GM21529 (cell line): Measurements from ENCODE around the gene SF3A1.

Source experiments
- ATAC-seq: cut with Tn5 transposase; IDR thresholded peaks from one replicate; pipeline ENCODE4 v1.9.1; 2021; ENCODE audit not compliant: unreplicated experiment

Gene SF3A1

DNA sequence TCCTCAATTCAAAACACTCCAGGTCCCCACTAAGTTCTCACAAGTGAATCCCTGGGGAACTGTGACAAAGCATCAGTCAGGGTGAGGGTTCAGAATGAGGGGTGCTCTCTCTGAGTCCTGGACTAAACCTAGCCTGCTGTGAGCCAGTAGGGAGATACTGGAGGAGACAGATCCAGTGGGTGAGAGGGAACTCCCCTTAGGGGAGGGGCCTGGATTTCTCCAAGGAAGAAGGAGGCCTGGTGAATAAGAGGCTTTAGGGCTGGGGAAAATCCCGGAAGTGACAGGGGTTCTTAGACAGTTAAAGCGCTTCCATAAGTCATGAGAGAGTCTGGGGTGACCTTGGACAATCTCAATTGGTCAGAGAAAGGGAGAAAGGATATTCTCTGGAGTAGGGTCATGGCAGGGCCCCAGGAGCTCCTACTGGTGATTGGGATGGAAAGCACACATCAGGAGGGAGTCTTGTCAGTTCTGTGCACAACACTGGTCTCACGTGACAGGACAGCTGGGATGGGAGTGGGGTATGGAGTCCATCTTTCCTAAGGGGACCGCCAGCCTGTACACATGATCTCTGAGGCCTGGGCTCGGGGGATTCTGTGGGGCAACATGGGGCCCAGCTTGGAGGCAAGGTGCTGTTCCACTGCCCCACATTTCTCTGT lies 31.5 kb downstream of the SF3A1 start:
- no peak for ATAC-seq

- ATAC-seq, result no peak
These were observed 32.5 kb downstream of the SF3A1 start for GRCh38 chr22:30324014-30324730.

DNA sequence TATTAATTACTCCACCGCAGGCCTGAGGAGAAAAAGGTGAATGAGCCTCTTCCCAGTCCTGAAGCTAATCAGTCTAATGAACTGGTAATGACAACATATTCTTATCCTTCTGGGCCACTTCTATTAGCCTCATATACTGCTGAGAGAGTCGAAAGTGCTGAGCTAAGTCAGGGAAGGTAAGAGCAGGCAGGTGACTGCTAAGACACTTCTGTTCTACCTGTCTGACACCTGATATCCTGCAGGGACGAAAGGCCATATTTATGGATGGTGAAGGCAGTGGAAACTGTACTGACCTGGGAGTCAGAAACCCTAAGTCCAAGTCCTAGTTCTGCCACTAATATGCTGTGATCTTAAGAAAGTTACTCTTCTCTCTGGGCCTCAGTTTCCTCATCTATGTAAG lies 33.4 kb downstream of the SF3A1 start:
- no peak for ATAC-seq

DNA sequence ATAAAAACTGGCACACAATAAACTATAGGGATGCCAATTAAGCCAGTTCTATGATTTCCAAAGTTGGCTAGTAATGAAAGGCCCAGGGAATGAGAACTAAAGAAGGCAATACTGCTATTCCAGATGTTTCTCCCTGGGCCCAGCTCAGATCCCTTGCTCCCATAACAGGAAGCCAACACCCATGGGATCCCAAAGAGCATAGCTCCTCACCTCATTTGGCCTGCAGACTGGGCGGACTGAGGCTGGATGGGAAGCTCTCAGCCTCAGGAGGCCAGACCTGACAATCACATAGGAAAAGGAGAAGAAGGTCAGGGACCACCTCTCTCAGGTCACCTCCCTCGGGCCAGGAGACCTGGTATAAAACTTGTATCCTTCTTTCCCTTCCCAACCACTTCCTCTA lies 35.2 kb downstream of the SF3A1 start:
- ATAC-seq, result no peak

GRCh38 chr22:30320021-30320556 lies 36.6 kb downstream of the SF3A1 start:
- ATAC-seq, result no peak

DNA sequence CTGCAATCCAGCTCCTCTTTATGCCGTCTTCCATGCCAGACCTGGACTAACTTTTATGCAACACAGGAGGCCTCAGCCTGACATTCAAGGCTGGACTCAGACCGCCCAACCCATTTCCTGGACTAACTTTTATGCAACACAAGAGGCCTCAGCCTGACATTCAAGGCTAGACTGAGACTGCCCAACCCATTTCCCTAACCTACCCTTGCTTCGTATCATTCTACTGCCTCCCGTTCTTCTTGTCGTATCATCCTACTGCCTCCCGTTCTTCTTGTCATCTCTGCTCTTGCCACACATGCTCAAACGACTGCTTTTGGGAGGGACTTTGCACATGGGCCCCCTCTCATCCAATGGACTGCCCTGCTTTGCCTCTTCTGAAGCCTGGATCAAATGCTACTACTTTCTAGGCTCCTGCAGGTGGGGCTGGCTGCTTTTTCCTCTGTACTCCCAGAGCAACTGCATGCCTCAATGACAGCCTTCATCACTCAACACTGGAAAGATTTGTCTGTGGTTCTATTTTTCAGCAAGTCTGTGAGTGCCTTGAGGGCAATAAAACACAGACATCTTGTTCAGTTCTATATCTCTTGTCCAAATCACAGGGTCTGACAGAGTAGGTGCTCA lies 37.8 kb downstream of the SF3A1 start:
- no peak for ATAC-seq

DNA sequence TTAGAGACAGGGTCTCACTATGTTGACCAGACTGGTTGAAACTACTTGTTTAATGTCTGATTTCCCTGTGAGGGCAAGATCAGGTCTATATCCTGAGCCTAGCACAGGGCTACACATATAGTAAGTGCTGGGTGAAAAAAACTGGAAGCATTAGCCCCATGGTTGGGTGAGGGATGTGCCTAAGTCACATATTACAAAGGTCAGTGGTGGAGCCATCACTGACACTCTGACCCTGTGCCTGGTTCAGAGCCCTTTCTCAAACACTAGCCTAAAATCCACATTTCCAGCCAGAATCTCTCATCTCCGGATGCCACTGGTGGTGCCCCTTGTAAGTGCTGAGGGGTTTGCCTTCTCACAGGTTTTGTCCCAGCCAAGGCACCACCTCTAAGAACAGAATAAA lies 38.9 kb downstream of the SF3A1 start:
- ATAC-seq, result no peak

GRCh38 chr22:30315962-30316576 lies 40.6 kb downstream of the SF3A1 start:
- no peak for ATAC-seq

DNA sequence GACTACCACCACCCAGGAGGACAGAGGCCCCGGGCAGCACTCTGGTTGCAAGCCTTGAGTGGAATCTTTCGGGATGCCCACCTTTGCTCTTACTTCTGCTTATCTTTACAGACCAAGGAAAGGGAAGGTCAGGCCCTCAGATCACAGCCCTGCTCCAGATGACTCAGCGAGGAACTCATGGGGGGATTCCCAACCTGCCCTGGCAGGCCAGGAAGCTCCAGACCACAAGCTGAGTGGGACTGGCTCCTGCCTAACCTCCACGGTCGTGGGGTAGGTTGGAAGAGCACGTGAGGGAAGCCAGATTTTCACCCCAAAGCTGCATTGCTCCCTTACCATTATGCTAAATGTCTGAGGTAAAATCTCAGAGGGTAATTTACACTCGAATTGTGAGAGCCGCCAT lies 41.8 kb downstream of the SF3A1 start:
- peak; percentile 42 for ATAC-seq

GRCh38 chr22:30313527-30314363 lies 42.9 kb downstream of the SF3A1 start:
- ATAC-seq, result no peak

GRCh38 chr22:30312053-30312452 lies 44.6 kb downstream of the SF3A1 start:
- no peak for ATAC-seq

- no peak for ATAC-seq
These were observed 45.6 kb downstream of the SF3A1 start for GRCh38 chr22:30310881-30311771.

GRCh38 chr22:30309951-30310741 lies 46.5 kb downstream of the SF3A1 start:
- peak; percentile 37 for ATAC-seq

- no peak for ATAC-seq
These were observed 48.0 kb downstream of the SF3A1 start for GRCh38 chr22:30308518-30309230.

- ATAC-seq, result no peak
These were observed 48.6 kb downstream of the SF3A1 start for GRCh38 chr22:30308093-30308492.

DNA sequence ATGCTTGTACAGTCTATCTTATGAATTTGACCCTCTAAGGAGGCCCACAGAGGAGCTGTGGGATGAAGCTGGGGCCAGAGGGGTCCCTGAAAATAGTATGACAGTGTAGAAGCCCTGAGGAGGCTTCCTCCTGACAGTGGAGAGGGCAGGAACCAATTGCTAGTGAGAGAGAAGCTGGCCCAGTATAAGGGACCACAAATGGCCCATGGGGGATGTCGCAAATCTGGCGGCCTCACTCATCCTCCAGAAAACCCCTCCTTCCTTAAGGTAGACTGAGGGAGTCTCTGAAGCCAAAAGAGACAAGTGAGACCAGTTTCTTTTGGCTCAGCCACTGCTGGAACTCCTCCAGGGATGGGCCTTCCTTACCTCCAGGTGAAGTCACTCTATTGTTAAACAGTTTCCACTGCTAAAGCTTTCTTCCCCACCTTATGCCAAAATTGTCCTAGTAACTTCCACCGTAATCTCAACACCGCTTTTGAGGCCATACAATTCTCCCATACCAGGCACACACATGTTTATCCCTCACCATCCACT lies 49.6 kb downstream of the SF3A1 start:
- no peak for ATAC-seq

DNA sequence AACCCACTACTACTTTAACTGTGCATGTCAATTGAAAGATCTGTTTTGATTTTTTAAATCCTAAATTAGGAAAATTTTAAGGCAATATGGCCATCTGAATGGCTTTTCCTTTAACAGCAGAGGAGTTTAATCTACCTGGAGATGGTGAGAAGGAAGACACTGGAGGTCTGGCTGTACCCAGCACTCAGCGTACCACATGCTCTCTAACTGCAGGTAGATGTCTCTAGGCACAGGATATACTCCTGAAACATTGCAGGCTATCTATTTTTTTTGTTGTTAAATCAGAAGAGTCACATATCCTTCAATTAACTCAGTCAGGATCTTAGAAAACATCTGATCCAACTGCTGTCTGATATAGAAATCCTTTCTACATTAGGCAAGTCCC lies 50.1 kb downstream of the SF3A1 start:
- ATAC-seq, result no peak
